Stimulated activated CD8-positive, alpha-beta memory T cell treated with anti-CD3 and anti-CD28 coated beads, Interleukin-15, amount 100 ng/mL, for 4 hours (primary cell): ENCODE results near the gene ASCL2.

Source experiments
- DNase-seq, 2 donors: peaks; one replicate each; pipeline ENCODE4 v3.0.0-alpha.2; 2020; ENCODE audit warnings: low read depth in 2 of 2

The ASCL2 gene

GRCh38 chr11:2234963-2235362, 35.4 kb downstream of the ASCL2 start:
- no peak for DNase-seq

- DNase-seq = no peak
Measured at GRCh38 chr11:2233693-2234455, 36.5 kb downstream of the ASCL2 start.

GRCh38 chr11:2229713-2230297, 40.6 kb downstream of the ASCL2 start:
- no peak for DNase-seq

- DNase-seq = no peak
Measured at GRCh38 chr11:2224254-2224653, 46.1 kb downstream of the ASCL2 start.

- DNase-seq = no peak
Measured at GRCh38 chr11:2223153-2223794, 47.1 kb downstream of the ASCL2 start.

GRCh38 chr11:2222451-2222850, 47.9 kb downstream of the ASCL2 start:
- no peak for DNase-seq

- DNase-seq = no peak
Measured at GRCh38 chr11:2221591-2221990, 48.8 kb downstream of the ASCL2 start.

GRCh38 chr11:2221024-2221423, 49.4 kb downstream of the ASCL2 start:
- DNase-seq = no peak

- no peak for DNase-seq
Measured at GRCh38 chr11:2220173-2220771, 50.1 kb downstream of the ASCL2 start.

GRCh38 chr11:2219318-2220017, 50.9 kb downstream of the ASCL2 start:
- no peak for DNase-seq
